H9 (cell line): ENCODE results near the gene LSM7. TPM values are rescaled to one million over a fixed set of nuclear protein-coding genes. Genes with fewer than 3 reads are reported as not detected.

ENCODE experiments used
- DNase-seq: peaks from one replicate; pipeline ENCODE4 v3.0.0-alpha.2; 2017
- H2AFZ ChIP-seq: one replicate; pipeline ENCODE4 v1.6.1; 2013; ENCODE audit warnings: mild to moderate bottlenecking, low read length, control low read depth, moderate library complexity
- H2AK5ac ChIP-seq: 2 replicates; pipeline ENCODE4 v1.6.1; 2013; ENCODE audit warnings: low read length, control low read depth, mixed read lengths; ENCODE audit not compliant: insufficient read length
- H2BK120ac ChIP-seq: one replicate; pipeline ENCODE4 v1.6.1; 2013; ENCODE audit warnings: low read depth, mild to moderate bottlenecking, low read length, control low read depth, inconsistent platforms; ENCODE audit not compliant: poor library complexity, severe bottlenecking
- H2BK12ac ChIP-seq: 2 replicates; pipeline ENCODE4 v1.6.1; 2013; ENCODE audit warnings: low read length, control low read depth, mixed read lengths, low read depth; ENCODE audit not compliant: insufficient read length
- H2BK15ac ChIP-seq: 2 replicates; pipeline ENCODE4 v1.6.1; 2013; ENCODE audit warnings: low read depth, low read length, control low read depth
- H2BK20ac ChIP-seq: one replicate; pipeline ENCODE4 v1.6.1; 2013; ENCODE audit warnings: low read depth, mild to moderate bottlenecking, low read length, control low read depth, inconsistent platforms; ENCODE audit not compliant: poor library complexity, severe bottlenecking
- H2BK5ac ChIP-seq: 2 replicates; pipeline ENCODE4 v1.6.1; 2013; ENCODE audit warnings: low read length, control low read depth, mixed read lengths; ENCODE audit not compliant: insufficient read length
- H3K14ac ChIP-seq: 2 replicates; pipeline ENCODE4 v1.6.1; 2013; ENCODE audit warnings: low read length, control low read depth; ENCODE audit not compliant: insufficient read depth
- H3K18ac ChIP-seq: 2 replicates; pipeline ENCODE4 v1.6.1; 2013; ENCODE audit warnings: low read depth, mild to moderate bottlenecking, mixed read lengths, low read length, control low read depth; ENCODE audit not compliant: insufficient read length
- H3K23ac ChIP-seq: 2 replicates; pipeline ENCODE4 v1.6.1; 2013; ENCODE audit warnings: low read length, control low read depth, mixed read lengths, low read depth; ENCODE audit not compliant: insufficient read length
- H3K23me2 ChIP-seq: 2 replicates; pipeline ENCODE4 v1.6.1; 2013; ENCODE audit warnings: low read depth, mild to moderate bottlenecking, mixed read lengths, low read length, control low read depth; ENCODE audit not compliant: insufficient read length, poor library complexity, severe bottlenecking
- H3K27ac ChIP-seq: 2 replicates; pipeline ENCODE4 v1.5.1; 2013; ENCODE audit warnings: low read length, control low read depth, mixed read lengths, low read depth; ENCODE audit not compliant: insufficient read length
- H3K27me3 ChIP-seq: 2 replicates; pipeline ENCODE4 v1.6.1; 2013; ENCODE audit warnings: low read length, control low read depth, inconsistent platforms; ENCODE audit not compliant: insufficient read depth
- H3K4ac ChIP-seq: 2 replicates; pipeline ENCODE4 v1.6.1; 2013; ENCODE audit warnings: low read depth, mild to moderate bottlenecking, control low read depth, inconsistent platforms, low read length, moderate library complexity
- H3K4me1 ChIP-seq: 2 replicates; pipeline ENCODE4 v1.6.1; 2013; ENCODE audit warnings: low read length, control low read depth, inconsistent platforms; ENCODE audit not compliant: insufficient read depth
- H3K4me2 ChIP-seq: 2 replicates; pipeline ENCODE4 v1.6.1; 2013; ENCODE audit warnings: low read length, control low read depth, mixed read lengths; ENCODE audit not compliant: insufficient read length, insufficient read depth
- H3K56ac ChIP-seq: 2 replicates; pipeline ENCODE4 v1.6.1; 2013; ENCODE audit warnings: low read depth, mild to moderate bottlenecking, mixed read lengths, low read length, control low read depth; ENCODE audit not compliant: insufficient read length
- H3K79me1 ChIP-seq: 2 replicates; pipeline ENCODE4 v1.6.1; 2013; ENCODE audit warnings: low read depth, mild to moderate bottlenecking, moderate library complexity, low read length, control low read depth, inconsistent platforms; ENCODE audit not compliant: insufficient read depth, poor library complexity, severe bottlenecking
- H3K79me2 ChIP-seq: 2 replicates; pipeline ENCODE4 v1.6.1; 2013; ENCODE audit warnings: low read length, control low read depth, inconsistent platforms; ENCODE audit not compliant: insufficient read depth
- H3K9ac ChIP-seq: 2 replicates; pipeline ENCODE4 v1.6.1; 2013; ENCODE audit warnings: low read length, control low read depth, mixed read lengths; ENCODE audit not compliant: insufficient read length; ENCODE audit errors: extremely low read depth
- H3K9me3 ChIP-seq: one replicate; pipeline ENCODE4 v1.6.1; 2013; ENCODE audit warnings: low read depth, low read length, inconsistent platforms; ENCODE audit not compliant: control insufficient read depth
- H3T11ph ChIP-seq: one replicate; pipeline ENCODE4 v1.6.1; 2013; ENCODE audit warnings: mild to moderate bottlenecking, low read length, control low read depth, inconsistent platforms
- H4K20me1 ChIP-seq: one replicate; pipeline ENCODE4 v1.6.1; 2013; ENCODE audit not compliant: control insufficient read depth, insufficient read length, insufficient read depth
- H4K5ac ChIP-seq: 2 replicates; pipeline ENCODE4 v1.6.1; 2013; ENCODE audit warnings: low read depth, mild to moderate bottlenecking, mixed read lengths, low read length, control low read depth; ENCODE audit not compliant: insufficient read length
- H4K8ac ChIP-seq: replicated peaks from 2 replicates; pipeline ENCODE4 v1.6.1; 2013; ENCODE audit warnings: low read length, control low read depth, mixed read lengths, low read depth; ENCODE audit not compliant: insufficient read length
- H4K91ac ChIP-seq: 2 replicates; pipeline ENCODE4 v1.6.1; 2013; ENCODE audit warnings: low read depth, mild to moderate bottlenecking, moderate library complexity, mixed read lengths, low read length, control low read depth; ENCODE audit not compliant: insufficient read length
- H3K27ac Mint-ChIP-seq, 3 experiments: 2 replicates in 2 of 3; 3 replicates in 1 of 3; pipeline ENCODE4 v1.8.0; 2020 to 2021; ENCODE audit warnings: mixed read lengths in 3 of 3, mild to moderate bottlenecking in 1 of 3, moderate library complexity in 1 of 3
- H3K27me3 Mint-ChIP-seq: 2 replicates; pipeline ENCODE4 v1.8.0; 2021; ENCODE audit warnings: low read depth, mild to moderate bottlenecking, moderate library complexity, mixed read lengths
- H3K36me3 Mint-ChIP-seq, 3 experiments: 2 replicates in 2 of 3; 3 replicates in 1 of 3; pipeline ENCODE4 v1.8.0; 2020 to 2021; ENCODE audit warnings: low read depth in 3 of 3, mixed read lengths in 3 of 3; ENCODE audit not compliant: insufficient read depth in 1 of 3
- H3K4me1 Mint-ChIP-seq, 2 experiments: 2 replicates each; pipeline ENCODE4 v1.8.0; 2020; ENCODE audit warnings: mixed read lengths in 2 of 2
- H3K4me3 Mint-ChIP-seq, 2 experiments: 2 replicates in 1 of 2; 3 replicates in 1 of 2; pipeline ENCODE4 v1.8.0; 2020 to 2021; ENCODE audit warnings: mild to moderate bottlenecking in 2 of 2, mixed read lengths in 2 of 2, moderate library complexity in 1 of 2
- H3K9me3 Mint-ChIP-seq, 2 experiments: 2 replicates in 1 of 2; 3 replicates in 1 of 2; pipeline ENCODE4 v1.8.0; 2020; ENCODE audit warnings: mild to moderate bottlenecking in 2 of 2, mixed read lengths in 2 of 2, moderate library complexity in 1 of 2
- CTCF ChIP-seq: fragments of 200-600 bp; sonication (generic); conservative IDR thresholded peaks from 3 replicates; pipeline ENCODE4 v1.8.0; 2021; ENCODE audit warnings: antibody characterized with exemption, mild to moderate bottlenecking
- WGBS: extraction: QIAGEN DNeasy Blood & Tissue Kit; methylation state at CpG from one replicate; pipeline ENCODE4 v1.1.7; 2013; ENCODE audit warnings: missing lambda C conversion rate, low lambda C conversion rate, mixed read lengths; ENCODE audit not compliant: insufficient read length; ENCODE audit errors: extremely low coverage; 5-methylcytosine and 5-hydroxymethylcytosine counted together
- total RNA-seq: library from RNA; stranded (reverse); gene quantifications from 2 replicates; pipeline ENCODE4 v1.2.1, GENCODE V29; 2021

Gene LSM7
- total RNA-seq, 1 experiment from 2014 or later, result 187 TPM

- Mint-ChIP-seq H3K4me1 (peaks cover 7 to 14% of the 10 kb centered on the region in 2 experiments; a peak in 3 of 4 replicates), H3K27me3 (peaks cover 89% of the 10 kb centered on the region), H3K27ac (no peak overlapping the region), H3K9me3 (peaks cover 5 to 6% of the 10 kb centered on the region in 2 experiments; a peak in 3 of 5 replicates), H3K36me3 (peaks cover 0 to 7% (median 4%) of the 10 kb centered on the region in 3 experiments; a peak in 3 of 7 replicates), H3K4me3 (no peak overlapping the region)
- Histone ChIP-seq H3K23ac (no peak overlapping the region), H2BK12ac (no peak overlapping the region), H3K27ac (no peak overlapping the region), H3K14ac (no peak overlapping the region), H3K9ac (no peak overlapping the region), H2BK5ac (no peak overlapping the region), H3K4me2 (no peak overlapping the region), H3T11ph (no peak overlapping the region), H2BK15ac (no peak overlapping the region), H3K79me1 (no peaks in the 10 kb centered on the region), H2BK20ac (no peak overlapping the region), H3K23me2 (no peaks in the 10 kb centered on the region), H2AK5ac (no peak overlapping the region), H3K4ac (no peak overlapping the region), H3K18ac (no peak overlapping the region), H4K91ac (no peak overlapping the region), H4K5ac (no peak overlapping the region), H3K4me1 (no peaks in the 10 kb centered on the region), H3K79me2 (no peaks in the 10 kb centered on the region), H3K9me3 (no peaks in the 10 kb centered on the region), H4K20me1 (no peaks in the 10 kb centered on the region), H3K56ac (no peak overlapping the region), H2BK120ac (no peak overlapping the region), H4K8ac (no peak overlapping the region), H2AFZ (no peak overlapping the region), H3K27me3 (peaks cover 39% of the 10 kb centered on the region; the same call in 1 of the 2 replicates)
- no CpG with 5 or more reads among the region's 13 CpGs for WGBS
- no peak for DNase-seq
- TF ChIP-seq CTCF, result no peak
Observed at GRCh38 chr19:2287585-2288337, 40.6 kb downstream of the LSM7 start.
